HepG2 (cell line): ENCODE measurements around the gene PLK4. TPM values are rescaled to one million over a fixed set of nuclear protein-coding genes. Genes with fewer than 3 reads are reported as not detected.
"Not testable (repeated sequence)": the region's sequence is repeated elsewhere in the genome, so short reads cannot be mapped to it uniquely, and the experiment has no call there.

Experiments
- ATAC-seq: fragments of 200-7000 bp; cut with Tn5 transposase; 3 replicates; pipeline ENCODE4 v1.9.1; 2020; ENCODE audit warnings: mild to moderate bottlenecking, moderate library complexity
- BruUV-seq: library from RNA; stranded (reverse); fragments of 400-500 nt; replicated peaks from 2 replicates; lab custom pipeline; 2021; lab: Mats Ljungman, UMichigan
- CTCF ChIA-PET: fragments of 300-600 bp; formaldehyde crosslinking; extraction: SDS; loops from one replicate; lab custom pipeline; 2021; ENCODE audit warnings: low total read pairs, inconsistent platforms, low intra/inter-chr PET ratio; lab: Yijun Ruan, JAX
- POLR2A ChIA-PET: fragments of 350-600 bp; sonication (Branson Sonifier 250); formaldehyde crosslinking; loops from one replicate; lab custom pipeline; 2020; ENCODE audit warnings: antibody characterized with exemption, inconsistent platforms; lab: Yijun Ruan, JAX
- DNase-seq: peaks from one replicate; pipeline ENCODE4 v3.0.0-alpha.2; 2015; ENCODE audit warnings: low spot score
- FAIRE-seq: peaks from 3 replicates; lab custom pipeline; 2011; peaks lifted over from hg19 to GRCh38; lab: Jason Lieb, UNC
- H2AFZ ChIP-seq: one replicate; pipeline ENCODE4 v1.6.1; 2011; ENCODE audit warnings: low read length, inconsistent platforms
- H3K27ac ChIP-seq: fragments of 300-600 bp; 3 replicates; pipeline ENCODE4 v1.8.0; 2011; ENCODE audit warnings: mixed run types, mild to moderate bottlenecking, mixed read lengths, low read length, inconsistent platforms; ENCODE audit not compliant: insufficient read depth; ENCODE audit errors: extremely low read length
- H3K27me3 ChIP-seq, 2 experiments: fragments of 200-600 bp in 1 of 2; 2 replicates in 1 of 2; 3 replicates in 1 of 2; pipeline versions ENCODE4 v1.6.0 to v1.8.0; 2011; ENCODE audit warnings: low read length in 2 of 2, mild to moderate bottlenecking in 2 of 2, moderate library complexity in 2 of 2, inconsistent platforms in 1 of 2; ENCODE audit not compliant: insufficient read depth in 2 of 2, control insufficient read depth in 1 of 2
- H3K36me3 ChIP-seq, 2 experiments: fragments of 200-600 bp in 1 of 2; replicated peaks in 1 of 2; 2 replicates in 1 of 2; 3 replicates in 1 of 2; pipeline versions ENCODE4 v1.5.1 to v1.8.0; 2011; ENCODE audit warnings: low read length in 2 of 2, inconsistent platforms in 1 of 2; ENCODE audit not compliant: insufficient read depth in 2 of 2, control insufficient read depth in 1 of 2
- H3K4me1 ChIP-seq: 2 replicates; pipeline ENCODE4 v1.5.1; 2012; ENCODE audit warnings: low read length, inconsistent platforms; ENCODE audit not compliant: insufficient read depth
- H3K4me2 ChIP-seq: 2 replicates; pipeline ENCODE4 v1.6.0; 2011; ENCODE audit warnings: low read depth, low read length, inconsistent platforms
- H3K4me3 ChIP-seq, 3 experiments: fragments of 200-600 bp in 1 of 3; sonication (generic), shearing (Covaris generic) in 1 of 3; replicated peaks in 1 of 3; 2 replicates each; pipeline ENCODE4 v1.5.1; 2011 to 2016; ENCODE audit warnings: low read length in 3 of 3, inconsistent platforms in 2 of 3, low read depth in 2 of 3, mild to moderate bottlenecking in 2 of 3, control low read depth in 1 of 3, mixed read lengths in 1 of 3; ENCODE audit not compliant: insufficient read depth in 1 of 3
- H3K79me2 ChIP-seq: one replicate; pipeline ENCODE4 v1.6.1; 2011; ENCODE audit warnings: low read length, inconsistent platforms; ENCODE audit not compliant: insufficient read depth
- H3K9ac ChIP-seq: 2 replicates; pipeline ENCODE4 v1.6.0; 2011; ENCODE audit warnings: mild to moderate bottlenecking, low read depth, low read length, inconsistent platforms; ENCODE audit not compliant: insufficient read depth
- H3K9me3 ChIP-seq: 2 replicates; pipeline ENCODE4 v1.5.1; 2012; ENCODE audit warnings: mild to moderate bottlenecking, low read length
- H4K20me1 ChIP-seq: 2 replicates; pipeline ENCODE4 v1.6.0; 2011; ENCODE audit warnings: inconsistent platforms, mild to moderate bottlenecking, low read length, moderate library complexity; ENCODE audit not compliant: insufficient read depth
- HIC2 ChIP-seq: sonication (generic); formaldehyde crosslinking; IDR thresholded peaks from 2 replicates; pipeline ENCODE4 v1.9.0; 2022; ENCODE audit warnings: low read depth, missing genetic modification reagents
- RFX3 ChIP-seq: IDR thresholded peaks from 2 replicates; pipeline ENCODE4 v1.6.1; 2016; ENCODE audit warnings: missing biosample characterization, missing genetic modification reagents
- SNAPC2 ChIP-seq: sonication (generic); formaldehyde crosslinking; IDR thresholded peaks from 2 replicates; pipeline ENCODE4 v1.8.1; 2022; ENCODE audit warnings: mild to moderate bottlenecking, missing genetic modification reagents
- ZBTB40 ChIP-seq, 2 experiments: fragments of 450-650 bp in 1 of 2; sonication (generic) in 1 of 2; formaldehyde crosslinking in 1 of 2; IDR thresholded peaks; 2 replicates each; pipeline versions ENCODE4 v1.6.1 to v1.8.0; 2016 to 2022; ENCODE audit warnings: antibody characterized with exemption in 1 of 2, mild to moderate bottlenecking in 1 of 2, missing genetic modification reagents in 1 of 2
- ZFAT ChIP-seq: sonication (generic); formaldehyde crosslinking; conservative IDR thresholded peaks from 2 replicates; pipeline ENCODE4 v1.8.1; 2023; ENCODE audit warnings: missing genetic modification reagents, inconsistent platforms
- ZNF331 ChIP-seq: sonication (generic); formaldehyde crosslinking; IDR thresholded peaks from 2 replicates; pipeline ENCODE4 v1.4.0; 2020; ENCODE audit warnings: missing genetic modification reagents
- WGBS: methylation state at CpG from one replicate; pipeline ENCODE4 v1.1.6; 2017; ENCODE audit warnings: low lambda C conversion rate; 5-methylcytosine and 5-hydroxymethylcytosine counted together
- in situ Hi-C: cut with HindIII; loops from 2 replicates; pipeline ENCODE4 v1.10.0; 2017; ENCODE audit warnings: low pct_unique_long_range_greater_than_20kb; ENCODE audit not compliant: extremely low pct_ligation_motif_present
- intact Hi-C: fragments of 100-400 bp; cut with micrococcal nuclease; formaldehyde crosslinking; loops from one replicate; pipeline ENCODE4 v1.10.0; 2022; ENCODE audit not compliant: unreplicated experiment
- polyA plus RNA-seq, 8 experiments: library from polyadenylated mRNA; depleted of rRNA in 3 of 8; stranded (reverse) in 7 of 8; unstranded in 1 of 8; fragments of >200 nt; fragmentation: Illumina TruSeq in 4 of 8; extraction: Trizol in 4 of 8; gene quantifications; 2 replicates each; pipeline versions ENCODE4 v1.2.1 to v1.2.3, GENCODE V29; 2011 to 2016; ENCODE audit warnings: low read depth in 4 of 8, missing spikeins in 1 of 8, mixed read lengths in 1 of 8; ENCODE audit not compliant: insufficient read depth in 1 of 8
- total RNA-seq, 5 experiments: library from RNA; depleted of rRNA; stranded (reverse); fragments of >200 nt; fragmentation: Illumina TruSeq; extraction: Trizol; gene quantifications; 2 replicates each; pipeline ENCODE4 v1.2.3, GENCODE V29; 2016; ENCODE audit warnings: low read depth in 1 of 5

The PLK4 gene
- total and polyA plus RNA-seq, 2 of the 13 experiments (the other 11 are each of a cell fraction or from before 2014, with no cell fraction given) = 22.4 to 46.1 TPM

GRCh38 chr4:127896528-127896927, 15.8 kb downstream of the PLK4 start (continued):
- TF ChIP-seq ZBTB40 (IDR thresholded peaks at IDR 0.05) (no peak), ZBTB40 (CRISPR knock-in tag; IDR thresholded peaks at IDR 0.05) (no peak), HIC2 (CRISPR knock-in tag) (no peak), ZNF331 (CRISPR knock-in tag) (no peak), SNAPC2 (CRISPR knock-in tag) (no peak), ZFAT (no peak), RFX3 (CRISPR knock-in tag) (no peak)
- TF ChIP-seq, all 625 proteins: peak for 0

GRCh38 chr4:127899682-127900081, 19.0 kb downstream of the PLK4 start:
- H3K27me3 ChIP-seq, H3K27ac ChIP-seq, FAIRE-seq, H3K4me3 ChIP-seq, POLR2A ChIA-PET, ATAC-seq, H4K20me1 ChIP-seq, intact Hi-C loops, DNase-seq, H3K9ac ChIP-seq, BruUV-seq, H3K9me3 ChIP-seq, H3K79me2 ChIP-seq, H3K4me1 ChIP-seq, H2AFZ ChIP-seq, H3K4me2 ChIP-seq, CTCF ChIA-PET, in situ Hi-C loops: not testable (repeated sequence)
- H3K36me3 ChIP-seq = peaks cover 2 to 20% of the 10 kb centered on the region in 2 experiments; a peak in 4 of 5 replicates
- WGBS = 94% methylated on average over 4 of the region's 4 CpGs
